ENCODE measurements around the gene PLEKHD1.

DNA sequence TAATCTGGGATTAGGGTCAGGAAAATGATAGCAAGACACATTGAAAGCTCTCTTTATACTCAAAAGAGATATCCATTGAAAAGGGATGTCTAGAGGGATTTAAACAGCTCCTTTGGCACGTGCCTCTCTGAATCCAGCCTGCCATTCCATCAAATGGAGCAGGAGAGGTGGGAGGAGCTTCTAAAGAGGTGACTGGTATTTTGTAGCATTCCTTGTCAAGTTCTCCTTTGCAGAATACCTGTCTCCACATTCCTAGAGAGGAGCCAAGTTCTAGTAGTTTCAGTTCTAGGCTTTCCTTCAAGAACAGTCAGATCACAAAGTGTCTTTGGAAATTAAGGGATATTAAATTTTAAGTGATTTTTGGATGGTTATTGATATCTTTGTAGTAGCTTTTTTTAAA lies 25.4 kb upstream of the PLEKHD1 start:
- TF ChIP-seq, protein P1, sequence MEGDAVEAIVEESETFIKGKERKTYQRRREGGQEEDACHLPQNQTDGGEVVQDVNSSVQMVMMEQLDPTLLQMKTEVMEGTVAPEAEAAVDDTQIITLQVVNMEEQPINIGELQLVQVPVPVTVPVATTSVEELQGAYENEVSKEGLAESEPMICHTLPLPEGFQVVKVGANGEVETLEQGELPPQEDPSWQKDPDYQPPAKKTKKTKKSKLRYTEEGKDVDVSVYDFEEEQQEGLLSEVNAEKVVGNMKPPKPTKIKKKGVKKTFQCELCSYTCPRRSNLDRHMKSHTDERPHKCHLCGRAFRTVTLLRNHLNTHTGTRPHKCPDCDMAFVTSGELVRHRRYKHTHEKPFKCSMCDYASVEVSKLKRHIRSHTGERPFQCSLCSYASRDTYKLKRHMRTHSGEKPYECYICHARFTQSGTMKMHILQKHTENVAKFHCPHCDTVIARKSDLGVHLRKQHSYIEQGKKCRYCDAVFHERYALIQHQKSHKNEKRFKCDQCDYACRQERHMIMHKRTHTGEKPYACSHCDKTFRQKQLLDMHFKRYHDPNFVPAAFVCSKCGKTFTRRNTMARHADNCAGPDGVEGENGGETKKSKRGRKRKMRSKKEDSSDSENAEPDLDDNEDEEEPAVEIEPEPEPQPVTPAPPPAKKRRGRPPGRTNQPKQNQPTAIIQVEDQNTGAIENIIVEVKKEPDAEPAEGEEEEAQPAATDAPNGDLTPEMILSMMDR (IDR thresholded peaks at IDR 0.05), result no peak
- TF ChIP-seq EP300 (IDR thresholded peaks at IDR 0.05), result no peak

Data from upper lobe of left lung (tissue), 4 donors.